RWPE1 (cell line): ENCODE results near the gene EMC8.

ENCODE experiments used
- CTCF ChIA-PET: fragments of 350-600 bp; sonication (Branson Sonifier 250); formaldehyde crosslinking; extraction: SDS; loops from one replicate; lab custom pipeline; 2021; lab: Yijun Ruan, JAX
- POLR2A ChIA-PET: fragments of 400-600 bp; formaldehyde crosslinking; extraction: SDS; loops from one replicate; lab custom pipeline; 2020; ENCODE audit warnings: antibody characterized with exemption; ENCODE audit not compliant: low non-redundant PET; lab: Yijun Ruan, JAX
- DNase-seq: peaks from one replicate; pipeline ENCODE4 v3.0.0; 2012; ENCODE audit warnings: low spot score
- H3K27ac ChIP-seq: fragments of 450-650 bp; 2 replicates; pipeline ENCODE4 v1.5.1; 2017
- CTCF ChIP-seq: fragments of 450-650 bp; conservative IDR thresholded peaks from 2 replicates; pipeline ENCODE4 v1.5.1; 2017; ENCODE audit warnings: low read depth, mild to moderate bottlenecking

The EMC8 gene

DNA sequence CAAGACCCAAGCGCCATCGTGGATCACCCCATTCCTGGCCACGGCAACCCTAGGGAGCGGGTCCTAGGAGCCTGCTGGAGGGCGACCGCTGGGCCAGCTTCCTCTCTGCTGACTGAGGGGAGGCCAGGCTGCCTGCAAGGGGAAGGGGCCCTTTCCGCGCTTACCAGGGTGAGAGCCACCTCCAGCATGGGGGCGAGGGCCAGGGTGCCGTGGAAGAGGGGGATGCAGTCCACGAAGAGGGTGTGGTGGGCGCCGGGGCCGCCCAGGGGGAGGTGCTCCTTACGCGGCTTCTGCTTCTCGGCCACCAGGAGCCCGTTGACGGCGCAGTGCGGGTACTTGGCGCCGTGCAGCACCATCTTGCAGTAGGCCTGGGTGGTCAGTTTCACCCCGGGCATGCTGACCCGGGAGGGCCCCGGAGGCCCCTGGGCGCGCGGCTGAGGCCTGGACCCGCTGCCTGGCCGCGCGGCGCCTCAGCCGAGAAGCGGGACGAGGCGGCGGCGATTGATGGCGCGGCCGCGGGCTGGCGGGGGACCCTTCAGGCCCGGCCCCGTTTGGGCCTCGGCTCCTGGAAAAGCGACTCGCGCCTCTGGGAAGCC is 345 bp downstream of the EMC8 start:
- ChIA-PET CTCF (no interaction called here), POLR2A (no interaction called here)
- no peak for TF ChIP-seq CTCF
- peak overlapping the region; percentile 86 for H3K27ac ChIP-seq
- DNase-seq: peak; percentile 58

- H3K27ac ChIP-seq: peak overlapping the region; percentile 86
- CTCF ChIA-PET: no interaction called here
- TF ChIP-seq CTCF: no peak
- DNase-seq: peak; percentile 36
- POLR2A ChIA-PET: no interaction called here
These were observed 1.0 kb downstream of the EMC8 start for GRCh38 chr16:85798283-85798776.

GRCh38 chr16:85796599-85796998 is 2.7 kb downstream of the EMC8 start:
- POLR2A ChIA-PET: no interaction called here
- no peak overlapping the region for H3K27ac ChIP-seq
- CTCF ChIA-PET: interaction anchor here (0.9 kb wide), 1 partner anchor 37 kb away, joined by 3 read pairs; no protein-coding TSS in a partner anchor
- no peak for DNase-seq
- no peak for TF ChIP-seq CTCF

- H3K27ac ChIP-seq: no peak overlapping the region
- POLR2A ChIA-PET: no interaction called here
- DNase-seq: no peak
- no peak for TF ChIP-seq CTCF
- CTCF ChIA-PET: no interaction called here
These were observed 3.2 kb downstream of the EMC8 start for GRCh38 chr16:85796152-85796551.

GRCh38 chr16:85794696-85795095 is 4.6 kb downstream of the EMC8 start:
- POLR2A ChIA-PET: no interaction called here
- TF ChIP-seq CTCF: no peak
- CTCF ChIA-PET: no interaction called here
- DNase-seq: no peak
- H3K27ac ChIP-seq: peak overlapping the region; percentile 36; the same call in 1 of the 2 replicates

DNA sequence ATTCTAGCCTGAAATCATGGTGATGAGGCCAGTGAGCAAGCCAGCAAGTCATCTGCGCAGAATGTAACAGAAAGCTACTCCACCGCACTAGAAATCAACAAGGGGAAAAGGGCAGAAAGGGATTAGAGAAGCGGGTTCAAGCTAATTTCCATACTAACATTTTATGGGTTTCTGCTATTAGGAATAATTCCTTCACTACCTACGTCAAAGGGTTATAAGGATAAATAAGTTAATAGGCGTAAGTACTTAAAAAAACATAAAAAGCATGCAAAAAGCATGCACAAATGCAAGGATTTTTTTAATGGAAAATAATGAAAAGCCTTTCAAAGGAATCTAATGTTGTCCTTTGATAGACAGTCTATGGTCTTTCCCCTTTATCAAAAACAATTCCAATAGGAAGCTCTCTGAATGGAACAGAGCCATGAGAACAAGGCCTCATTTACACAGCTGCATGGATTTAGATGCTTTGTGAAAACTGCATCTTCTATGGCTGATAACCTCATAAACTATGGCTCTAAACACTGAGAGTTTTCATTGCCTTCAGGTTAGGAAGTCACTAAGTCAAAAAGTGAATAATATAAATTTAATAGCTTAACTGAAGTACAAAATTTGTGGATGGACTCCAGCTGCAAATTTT is 5.6 kb downstream of the EMC8 start:
- H3K27ac ChIP-seq: no peak overlapping the region
- POLR2A ChIA-PET: no interaction called here
- DNase-seq: no peak
- no peak for TF ChIP-seq CTCF
- CTCF ChIA-PET: interaction anchor here (0.6 to 1.4 kb wide), 3 partner anchors 28 to 806 kb away, joined by 3 to 6 read pairs (median 3); no protein-coding TSS in a partner anchor
